Mesendoderm (in vitro differentiated cells): ENCODE results near the gene NEURL2.

Experiments used
- DNase-seq: peaks from one replicate; pipeline ENCODE4 v3.0.0; 2013
- H2AK5ac ChIP-seq: 2 replicates; pipeline ENCODE4 v1.6.1; 2013; ENCODE audit warnings: low read length, inconsistent platforms
- H2BK120ac ChIP-seq: 2 replicates; pipeline ENCODE4 v1.6.1; 2013; ENCODE audit warnings: low read depth, mild to moderate bottlenecking, low read length, moderate library complexity, mixed read lengths
- H2BK15ac ChIP-seq: replicated peaks from 2 replicates; pipeline ENCODE4 v1.6.1; 2013; ENCODE audit warnings: low read depth, mild to moderate bottlenecking, moderate library complexity
- H2BK5ac ChIP-seq: 2 replicates; pipeline ENCODE4 v1.6.1; 2013; ENCODE audit warnings: low read length, inconsistent platforms
- H3K18ac ChIP-seq: 2 replicates; pipeline ENCODE4 v1.6.1; 2013; ENCODE audit warnings: mild to moderate bottlenecking, low read length, mixed read lengths
- H3K23ac ChIP-seq: one replicate; pipeline ENCODE4 v1.6.1; 2013; ENCODE audit warnings: low read length
- H3K27ac ChIP-seq: 2 replicates; pipeline ENCODE4 v1.5.1; 2013; ENCODE audit warnings: low read depth, mild to moderate bottlenecking, inconsistent platforms, low read length, moderate library complexity
- H3K27me3 ChIP-seq: 2 replicates; pipeline ENCODE4 v1.6.1; 2013; ENCODE audit warnings: low read length, control low read depth, mild to moderate bottlenecking, inconsistent platforms; ENCODE audit not compliant: insufficient read depth, poor library complexity
- H3K36me3 ChIP-seq: 2 replicates; pipeline ENCODE4 v1.6.1; 2013; ENCODE audit warnings: low read length, inconsistent platforms; ENCODE audit not compliant: control insufficient read depth, insufficient read depth
- H3K4ac ChIP-seq: one replicate; pipeline ENCODE4 v1.6.1; 2013; ENCODE audit warnings: low read depth, mild to moderate bottlenecking, low read length, moderate library complexity
- H3K4me1 ChIP-seq: 2 replicates; pipeline ENCODE4 v1.6.1; 2013; ENCODE audit warnings: low read depth, low read length, inconsistent platforms; ENCODE audit not compliant: control insufficient read depth
- H3K4me2 ChIP-seq: 2 replicates; pipeline ENCODE4 v1.6.1; 2013; ENCODE audit warnings: low read length
- H3K4me3 ChIP-seq: 2 replicates; pipeline ENCODE4 v1.5.1; 2013; ENCODE audit warnings: mild to moderate bottlenecking, low read length
- H3K56ac ChIP-seq: one replicate; pipeline ENCODE4 v1.6.1; 2013; ENCODE audit warnings: low read length
- H3K79me1 ChIP-seq: 2 replicates; pipeline ENCODE4 v1.6.1; 2013; ENCODE audit warnings: low read length, inconsistent platforms
- H3K79me2 ChIP-seq: 2 replicates; pipeline ENCODE4 v1.6.1; 2013; ENCODE audit warnings: mild to moderate bottlenecking, low read length; ENCODE audit not compliant: control insufficient read depth, insufficient read depth
- H3K9ac ChIP-seq: 2 replicates; pipeline ENCODE4 v1.6.1; 2013; ENCODE audit warnings: low read length, inconsistent platforms
- H4K5ac ChIP-seq: one replicate; pipeline ENCODE4 v1.6.1; 2013; ENCODE audit warnings: low read length
- H4K8ac ChIP-seq: one replicate; pipeline ENCODE4 v1.6.1; 2013; ENCODE audit warnings: low read depth, mild to moderate bottlenecking, control low read depth, low read length, moderate library complexity
- WGBS: extraction: QIAGEN DNeasy Blood & Tissue Kit; methylation state at CpG from one replicate; pipeline ENCODE4 v1.1.7; 2013; ENCODE audit warnings: low lambda C conversion rate, missing lambda C conversion rate; ENCODE audit not compliant: insufficient coverage; ENCODE audit errors: extremely low coverage; 5-methylcytosine and 5-hydroxymethylcytosine counted together

The NEURL2 gene

DNA sequence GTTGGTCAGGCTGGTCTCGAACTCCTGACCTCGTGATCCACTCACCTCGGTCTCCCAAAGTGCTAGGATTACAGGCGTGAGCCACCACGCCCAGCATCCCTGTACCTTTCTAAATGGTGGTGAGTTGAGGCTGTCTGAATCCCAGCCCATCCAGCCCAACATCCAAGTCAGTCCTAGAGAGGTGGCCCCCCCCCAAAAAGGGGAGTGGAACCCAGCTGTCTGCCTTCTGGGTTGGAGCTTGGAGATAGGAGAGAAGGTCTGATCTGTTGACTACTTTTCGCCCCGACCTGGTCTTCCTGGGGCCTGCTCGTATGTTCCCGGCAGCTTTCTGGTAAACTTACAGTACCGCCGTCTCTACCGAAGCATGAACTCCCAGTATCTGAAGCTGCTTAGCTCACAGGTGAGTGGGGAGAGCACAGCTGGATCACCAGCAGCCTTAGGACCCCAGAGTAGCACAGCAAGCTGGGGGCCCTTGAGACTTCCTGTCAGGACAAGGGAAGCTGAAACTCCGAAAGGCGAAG, 5.7 kb upstream of the NEURL2 start:
- no peaks in the 10 kb centered on the region for H3K79me2 ChIP-seq
- H4K5ac ChIP-seq: no peak overlapping the region
- no peak overlapping the region for H3K27ac ChIP-seq
- WGBS: no CpG with 5 or more reads among the region's 14 CpGs
- no peaks in the 10 kb centered on the region for H3K4me1 ChIP-seq
- H3K23ac ChIP-seq: no peak overlapping the region
- H3K27me3 ChIP-seq: no peaks in the 10 kb centered on the region
- H3K4ac ChIP-seq: no peak overlapping the region
- DNase-seq: no peak
- H2AK5ac ChIP-seq: no peak overlapping the region
- H2BK120ac ChIP-seq: no peak overlapping the region
- H3K4me2 ChIP-seq: no peak overlapping the region
- H3K18ac ChIP-seq: no peak overlapping the region
- H3K9ac ChIP-seq: no peak overlapping the region
- no peak overlapping the region for H2BK15ac ChIP-seq
- H3K36me3 ChIP-seq: peaks cover 4% of the 10 kb centered on the region
- H2BK5ac ChIP-seq: no peak overlapping the region
- H3K4me3 ChIP-seq: no peak overlapping the region
- no peak overlapping the region for H3K56ac ChIP-seq
- no peaks in the 10 kb centered on the region for H3K79me1 ChIP-seq
- no peak overlapping the region for H4K8ac ChIP-seq

DNA sequence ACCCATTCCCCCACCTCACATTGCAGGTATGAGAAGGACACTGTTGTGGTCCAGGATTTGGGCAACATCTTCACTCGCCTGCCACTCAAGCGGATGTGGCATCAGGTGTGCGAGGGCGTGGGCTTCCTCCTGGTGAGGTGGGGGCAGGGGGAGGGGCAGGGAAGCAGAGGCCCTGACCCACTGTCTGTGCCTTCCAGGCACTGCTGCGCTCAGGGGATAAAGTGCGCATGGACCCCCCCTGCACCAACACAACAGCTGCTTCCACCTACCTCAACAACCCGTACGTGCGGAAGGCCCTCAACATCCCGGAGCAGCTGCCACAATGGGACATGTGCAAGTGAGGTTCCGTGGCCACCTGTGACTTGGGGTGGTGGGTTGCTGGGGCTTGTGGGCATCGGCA, 3.8 kb upstream of the NEURL2 start:
- Histone ChIP-seq H3K79me2 (no peaks in the 10 kb centered on the region), H3K27ac (no peak overlapping the region), H2BK5ac (no peak overlapping the region), H3K4ac (no peak overlapping the region), H4K8ac (no peak overlapping the region), H2BK120ac (no peak overlapping the region), H2BK15ac (no peak overlapping the region), H3K56ac (no peak overlapping the region), H3K4me1 (no peaks in the 10 kb centered on the region), H3K9ac (no peak overlapping the region), H4K5ac (no peak overlapping the region), H3K4me2 (no peak overlapping the region), H3K79me1 (no peaks in the 10 kb centered on the region), H2AK5ac (no peak overlapping the region), H3K27me3 (no peaks in the 10 kb centered on the region), H3K4me3 (no peak overlapping the region), H3K36me3 (peaks cover 2% of the 10 kb centered on the region), H3K23ac (no peak overlapping the region), H3K18ac (no peak overlapping the region)
- DNase-seq: no peak
- no CpG with 5 or more reads among the region's 12 CpGs for WGBS

DNA sequence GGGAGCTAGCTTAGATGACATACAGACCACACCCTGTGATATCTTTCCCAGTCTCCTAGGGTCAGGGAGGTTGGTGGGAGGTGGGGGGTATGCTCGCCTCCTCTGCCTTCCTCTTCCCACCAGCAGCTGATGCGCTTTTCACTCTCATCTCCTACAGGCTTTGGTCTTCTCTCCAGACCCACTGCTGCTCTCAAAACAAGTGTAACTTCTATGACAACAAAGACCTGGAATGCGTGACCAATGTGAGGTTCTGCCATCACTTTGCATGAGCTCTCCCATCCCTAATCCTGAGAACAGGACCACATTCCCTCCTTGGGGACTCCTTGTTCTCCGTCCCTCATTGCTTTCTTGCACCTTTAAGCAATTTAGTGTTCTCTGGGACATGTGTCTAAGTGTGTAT, 2.8 kb upstream of the NEURL2 start:
- no peak overlapping the region for H3K4ac ChIP-seq

DNA sequence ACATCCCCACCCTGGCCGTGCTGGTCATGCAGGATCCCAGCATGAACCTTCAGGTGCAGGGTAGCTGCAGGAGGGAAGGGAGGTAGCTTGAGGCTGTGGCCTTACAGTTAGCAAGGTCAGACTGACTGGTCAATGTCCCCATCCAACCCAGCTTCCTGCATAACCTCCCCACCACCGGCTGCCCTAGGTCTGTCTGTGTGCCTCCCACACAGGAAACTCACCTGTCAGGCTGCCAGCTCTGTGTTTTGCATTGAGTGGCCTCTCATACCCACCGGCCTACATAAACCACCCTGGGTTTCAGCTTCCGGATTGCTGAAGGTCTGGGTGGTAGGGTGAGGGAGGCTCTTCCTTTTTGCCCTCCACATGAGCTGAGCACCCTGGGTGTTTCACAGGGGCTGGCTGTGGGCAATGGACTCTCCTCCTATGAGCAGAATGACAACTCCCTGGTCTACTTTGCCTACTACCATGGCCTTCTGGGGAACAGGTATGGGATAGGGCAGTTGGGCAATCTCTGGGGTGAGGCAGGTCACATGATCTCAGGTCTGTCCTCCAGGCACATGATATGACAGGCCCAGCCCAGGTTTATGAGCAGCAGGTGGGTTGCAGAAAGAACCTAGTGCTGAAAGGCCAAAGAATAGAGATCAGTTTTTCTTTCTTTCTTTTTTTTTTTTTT, 2.0 kb upstream of the NEURL2 start:
- no peak overlapping the region for H3K4ac ChIP-seq
- no peak overlapping the region for H3K56ac ChIP-seq
- no peak overlapping the region for H4K8ac ChIP-seq
- peaks cover 2% of the 10 kb centered on the region for H3K36me3 ChIP-seq
- WGBS: no CpG with 5 or more reads among the region's 4 CpGs
- H2BK120ac ChIP-seq: no peak overlapping the region
- H4K5ac ChIP-seq: no peak overlapping the region
- H3K4me3 ChIP-seq: no peak overlapping the region
- no peaks in the 10 kb centered on the region for H3K79me2 ChIP-seq
- no peaks in the 10 kb centered on the region for H3K79me1 ChIP-seq
- no peak overlapping the region for H2BK5ac ChIP-seq
- no peaks in the 10 kb centered on the region for H3K4me1 ChIP-seq
- no peak for DNase-seq
- H3K23ac ChIP-seq: no peak overlapping the region
- no peak overlapping the region for H3K9ac ChIP-seq
- no peaks in the 10 kb centered on the region for H3K27me3 ChIP-seq
- no peak overlapping the region for H2BK15ac ChIP-seq
- no peak overlapping the region for H3K4me2 ChIP-seq
- no peak overlapping the region for H3K18ac ChIP-seq
- H2AK5ac ChIP-seq: no peak overlapping the region
- H3K27ac ChIP-seq: no peak overlapping the region

More for the DNA sequence above, 2.8 kb upstream of the NEURL2 start:
- Histone ChIP-seq H3K4me1 (no peaks in the 10 kb centered on the region), H3K23ac (no peak overlapping the region), H3K18ac (no peak overlapping the region), H3K27ac (no peak overlapping the region), H3K27me3 (no peaks in the 10 kb centered on the region), H3K56ac (no peak overlapping the region), H2BK5ac (no peak overlapping the region), H3K79me1 (no peaks in the 10 kb centered on the region), H2AK5ac (no peak overlapping the region), H2BK15ac (no peak overlapping the region), H4K5ac (no peak overlapping the region), H2BK120ac (no peak overlapping the region), H3K4me3 (no peak overlapping the region), H3K4me2 (no peak overlapping the region), H4K8ac (no peak overlapping the region), H3K36me3 (peaks cover 2% of the 10 kb centered on the region), H3K79me2 (no peaks in the 10 kb centered on the region), H3K9ac (no peak overlapping the region)
- WGBS: no CpG with 5 or more reads among the region's 4 CpGs
- peak; percentile 14 for DNase-seq

DNA sequence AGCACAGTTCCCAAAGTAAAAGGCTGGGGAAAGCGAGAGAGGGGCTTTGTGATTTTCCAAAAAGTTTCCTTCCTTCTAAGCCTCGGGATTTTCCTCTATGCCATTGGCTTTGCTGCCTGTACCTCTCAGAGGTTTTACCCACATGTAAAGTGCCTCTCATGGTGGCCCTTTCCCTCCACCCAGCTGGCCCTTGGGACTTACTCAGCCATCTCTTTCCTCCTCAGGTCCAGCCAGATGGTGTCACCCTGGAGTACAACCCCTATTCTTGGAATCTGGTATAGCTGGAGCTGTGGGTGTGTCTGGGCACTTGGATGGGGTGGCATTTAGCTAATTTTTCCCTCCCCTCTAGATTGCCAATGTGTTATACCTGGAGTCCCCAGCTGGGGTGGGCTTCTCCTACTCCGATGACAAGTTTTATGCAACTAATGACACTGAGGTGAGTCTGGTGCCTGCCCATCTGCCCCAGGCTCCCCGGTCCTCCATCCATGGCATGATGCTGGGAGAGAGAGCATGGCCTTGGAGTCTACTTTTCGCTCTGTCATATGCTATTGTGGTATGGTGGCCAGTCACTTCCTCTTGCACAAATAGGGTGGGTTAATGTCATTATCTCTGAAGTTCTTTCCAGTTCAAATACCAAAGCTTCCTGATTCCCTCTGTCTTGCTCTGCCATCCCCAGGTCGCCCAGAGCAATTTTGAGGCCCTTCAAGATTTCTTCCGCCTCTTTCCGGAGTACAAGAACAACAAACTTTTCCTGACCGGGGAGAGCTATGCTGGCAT, 1.2 kb upstream of the NEURL2 start:
- Histone ChIP-seq H4K8ac (no peak overlapping the region), H2BK120ac (no peak overlapping the region), H3K27me3 (no peaks in the 10 kb centered on the region), H3K18ac (no peak overlapping the region), H4K5ac (no peak overlapping the region), H3K4me3 (no peak overlapping the region), H3K27ac (no peak overlapping the region), H2BK15ac (no peak overlapping the region), H3K56ac (no peak overlapping the region), H3K79me2 (no peaks in the 10 kb centered on the region), H3K23ac (no peak overlapping the region), H2BK5ac (no peak overlapping the region), H3K79me1 (no peaks in the 10 kb centered on the region), H2AK5ac (no peak overlapping the region), H3K4me1 (no peaks in the 10 kb centered on the region), H3K9ac (no peak overlapping the region), H3K4ac (no peak overlapping the region), H3K4me2 (no peak overlapping the region), H3K36me3 (no peaks in the 10 kb centered on the region)
- no CpG with 5 or more reads among the region's 9 CpGs for WGBS
- DNase-seq: peak; percentile 55
